Gastroesophageal sphincter (tissue), 3 donors: ENCODE results near the gene IDUA.

Experiments
- EP300 ChIP-seq: sonication (generic); formaldehyde crosslinking; IDR thresholded peaks from one replicate; pipeline ENCODE4 v1.6.1; 2017; ENCODE audit warnings: antibody characterized with exemption, mild to moderate bottlenecking
- POLR2A ChIP-seq, 2 donors: fragments of 450-650 bp; IDR thresholded peaks; one replicate each; pipeline ENCODE4 v1.6.1; 2017; ENCODE audit warnings: antibody characterized with exemption in 2 of 2, mild to moderate bottlenecking in 2 of 2, moderate library complexity in 1 of 2
- POLR2AphosphoS5 ChIP-seq: sonication (generic); formaldehyde crosslinking; IDR thresholded peaks from one replicate; pipeline ENCODE4 v1.6.1; 2017; ENCODE audit warnings: antibody characterized with exemption
- TF ChIP-seq, protein P1 (sequence below), 4 experiments: fragments of 200-600 bp in 2 of 4; fragments of 450-650 bp in 2 of 4; sonication (generic) in 1 of 4; IDR thresholded peaks; one replicate each; pipeline ENCODE4 v1.5.1; 2017 to 2019; ENCODE audit warnings: antibody characterized with exemption in 4 of 4, mild to moderate bottlenecking in 2 of 4, moderate library complexity in 2 of 4

DNA sequence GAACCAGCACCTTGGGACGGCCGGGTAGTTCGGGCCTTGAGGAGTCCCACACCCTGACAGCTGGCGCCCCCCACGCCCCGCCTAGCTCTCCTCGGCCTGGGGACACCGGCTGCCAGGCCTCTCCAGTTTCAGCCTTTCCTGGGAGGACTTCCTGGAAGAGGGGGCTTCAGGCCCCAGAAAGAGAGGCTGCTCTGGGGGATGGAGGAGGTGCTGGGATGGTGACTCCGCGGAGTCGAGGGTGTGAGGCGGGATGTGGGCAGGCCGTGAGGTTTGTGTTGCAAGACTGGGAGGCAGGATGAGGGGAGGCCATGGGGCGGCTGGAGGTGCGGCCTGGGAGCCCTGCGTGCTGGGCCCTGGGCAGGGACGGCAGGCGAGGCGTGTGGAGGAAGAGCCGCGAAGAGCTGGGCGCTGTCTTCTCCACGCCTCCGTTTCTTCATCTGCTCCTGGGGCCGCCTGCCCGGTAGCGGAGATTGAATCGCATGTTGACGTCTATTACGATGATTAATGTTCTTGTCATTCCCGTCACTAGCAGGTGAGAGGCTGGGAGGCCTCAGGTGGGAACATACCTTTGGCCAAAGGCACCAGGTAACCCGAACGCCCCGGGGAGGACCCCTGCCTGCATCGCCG, 23.7 kb downstream of the IDUA start:
- TF ChIP-seq POLR2A (IDR thresholded peaks at IDR 0.05) (no peak), POLR2AphosphoS5 (no peak), EP300 (no peak)
- TF ChIP-seq, protein P1, sequence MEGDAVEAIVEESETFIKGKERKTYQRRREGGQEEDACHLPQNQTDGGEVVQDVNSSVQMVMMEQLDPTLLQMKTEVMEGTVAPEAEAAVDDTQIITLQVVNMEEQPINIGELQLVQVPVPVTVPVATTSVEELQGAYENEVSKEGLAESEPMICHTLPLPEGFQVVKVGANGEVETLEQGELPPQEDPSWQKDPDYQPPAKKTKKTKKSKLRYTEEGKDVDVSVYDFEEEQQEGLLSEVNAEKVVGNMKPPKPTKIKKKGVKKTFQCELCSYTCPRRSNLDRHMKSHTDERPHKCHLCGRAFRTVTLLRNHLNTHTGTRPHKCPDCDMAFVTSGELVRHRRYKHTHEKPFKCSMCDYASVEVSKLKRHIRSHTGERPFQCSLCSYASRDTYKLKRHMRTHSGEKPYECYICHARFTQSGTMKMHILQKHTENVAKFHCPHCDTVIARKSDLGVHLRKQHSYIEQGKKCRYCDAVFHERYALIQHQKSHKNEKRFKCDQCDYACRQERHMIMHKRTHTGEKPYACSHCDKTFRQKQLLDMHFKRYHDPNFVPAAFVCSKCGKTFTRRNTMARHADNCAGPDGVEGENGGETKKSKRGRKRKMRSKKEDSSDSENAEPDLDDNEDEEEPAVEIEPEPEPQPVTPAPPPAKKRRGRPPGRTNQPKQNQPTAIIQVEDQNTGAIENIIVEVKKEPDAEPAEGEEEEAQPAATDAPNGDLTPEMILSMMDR (IDR thresholded peaks at IDR 0.05) = peak in 1 of 4 experiments; percentile 1
